Upper lobe of left lung (tissue), 4 donors: Measurements from ENCODE around the gene GASK1B.

Source experiments
- EP300 ChIP-seq, 4 donors: sonication (generic); formaldehyde crosslinking; IDR thresholded peaks; one replicate each; pipeline ENCODE4 v1.5.1; 2017; ENCODE audit warnings: antibody characterized with exemption in 4 of 4, control low read depth in 2 of 4
- POLR2A ChIP-seq, 4 donors: fragments of 450-650 bp; IDR thresholded peaks; one replicate each; pipeline ENCODE4 v1.5.1; 2016 to 2017; ENCODE audit warnings: antibody characterized with exemption in 4 of 4, mild to moderate bottlenecking in 2 of 4
- POLR2AphosphoS5 ChIP-seq, 2 donors: sonication (generic); formaldehyde crosslinking; IDR thresholded peaks; one replicate each; pipeline ENCODE4 v1.5.1; 2017; ENCODE audit warnings: antibody characterized with exemption in 2 of 2
- TF ChIP-seq, protein P1 (sequence below), 6 experiments: fragments of 450-650 bp in 4 of 6; fragments of 200-600 bp in 2 of 6; sonication (generic) in 2 of 6; IDR thresholded peaks; one replicate each; pipeline ENCODE4 v1.5.1; 2016 to 2019; ENCODE audit warnings: antibody characterized with exemption in 6 of 6

GRCh38 chr4:158128540-158128939 lies 44.3 kb downstream of the GASK1B start:
- no peak for TF ChIP-seq POLR2AphosphoS5 (IDR thresholded peaks at IDR 0.05)
- TF ChIP-seq, protein P1, sequence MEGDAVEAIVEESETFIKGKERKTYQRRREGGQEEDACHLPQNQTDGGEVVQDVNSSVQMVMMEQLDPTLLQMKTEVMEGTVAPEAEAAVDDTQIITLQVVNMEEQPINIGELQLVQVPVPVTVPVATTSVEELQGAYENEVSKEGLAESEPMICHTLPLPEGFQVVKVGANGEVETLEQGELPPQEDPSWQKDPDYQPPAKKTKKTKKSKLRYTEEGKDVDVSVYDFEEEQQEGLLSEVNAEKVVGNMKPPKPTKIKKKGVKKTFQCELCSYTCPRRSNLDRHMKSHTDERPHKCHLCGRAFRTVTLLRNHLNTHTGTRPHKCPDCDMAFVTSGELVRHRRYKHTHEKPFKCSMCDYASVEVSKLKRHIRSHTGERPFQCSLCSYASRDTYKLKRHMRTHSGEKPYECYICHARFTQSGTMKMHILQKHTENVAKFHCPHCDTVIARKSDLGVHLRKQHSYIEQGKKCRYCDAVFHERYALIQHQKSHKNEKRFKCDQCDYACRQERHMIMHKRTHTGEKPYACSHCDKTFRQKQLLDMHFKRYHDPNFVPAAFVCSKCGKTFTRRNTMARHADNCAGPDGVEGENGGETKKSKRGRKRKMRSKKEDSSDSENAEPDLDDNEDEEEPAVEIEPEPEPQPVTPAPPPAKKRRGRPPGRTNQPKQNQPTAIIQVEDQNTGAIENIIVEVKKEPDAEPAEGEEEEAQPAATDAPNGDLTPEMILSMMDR (IDR thresholded peaks at IDR 0.05) = no peak
- TF ChIP-seq EP300 (IDR thresholded peaks at IDR 0.05) = no peak
- no peak for TF ChIP-seq POLR2A (IDR thresholded peaks at IDR 0.05)
